Measurements from ENCODE around the gene DTNA. TPM values are rescaled to one million over a fixed set of nuclear protein-coding genes. Genes with fewer than 3 reads are reported as not detected.

DTNA gene
- total RNA-seq, 1 experiment from 2014 or later: 9.6 TPM

- CTCF ChIA-PET: no interaction called here
- BruUV-seq (replicated peaks): no TSS peak
- Histone ChIP-seq H3K4me1 (ENCODE audit: control insufficient read depth in 1 of 2, insufficient read depth in 2 of 2, low read length in 2 of 2) (no peaks in the 10 kb centered on the region), H3K36me3 (ENCODE audit: control insufficient read depth in 1 of 2, insufficient read depth in 2 of 2, low read length in 2 of 2) (no peaks in the 10 kb centered on the region), H3K27me3 (ENCODE audit: insufficient read depth, low read length) (no peaks in the 10 kb centered on the region), H3K9me2 (ENCODE audit: insufficient read depth) (no peaks in the 10 kb centered on the region), H3K9me3 (ENCODE audit: control insufficient read depth in 1 of 2, insufficient read depth in 1 of 2, low read depth in 1 of 2, low read length in 2 of 2) (no peaks in the 10 kb centered on the region), H3K9ac (ENCODE audit: low read length) (no peak overlapping the region), H3K79me2 (ENCODE audit: insufficient read depth, low read length) (no peaks in the 10 kb centered on the region), H3K27ac (ENCODE audit: low read depth, low read length) (no peak overlapping the region), H3K4me3 (replicated peaks in 1 of 2; ENCODE audit: low read depth in 1 of 2, low read length in 2 of 2) (no peak overlapping the region), H4K20me1 (ENCODE audit: insufficient read depth) (no peaks in the 10 kb centered on the region), H3K4me2 (ENCODE audit: low read length) (no peak overlapping the region), H2AFZ (ENCODE audit: low read depth, low read length, poor library complexity, severe bottlenecking) (no peak overlapping the region)
- RAD21 ChIA-PET (ENCODE audit: low non-redundant PET in 1 of 2, low total read pairs in 2 of 2, uncharacterized antibody in 2 of 2, unreplicated experiment in 2 of 2): no interaction called here
- POLR2A ChIA-PET: no interaction called here
- intact Hi-C loops (cut with micrococcal nuclease): no loop called here
- TF ChIP-seq EZH2 (IDR thresholded peaks at IDR 0.05) (no peak), CTCF (IDR thresholded peaks at IDR 0.05 in 2 of 3, conservative IDR thresholded peaks at IDR 0.05 in 1 of 3; ENCODE audit: borderline replicate concordance in 1 of 3, insufficient read depth in 1 of 3, low read depth in 2 of 3, low read length in 2 of 3) (no peak), RAD21 (IDR thresholded peaks at IDR 0.05; ENCODE audit: low read depth) (no peak), EGR1 (IDR thresholded peaks at IDR 0.05; ENCODE audit: low read depth) (no peak), FOSL1 (IDR thresholded peaks at IDR 0.05; ENCODE audit: low read depth) (no peak), SRF (IDR thresholded peaks at IDR 0.05; ENCODE audit: low read depth) (no peak), REST (IDR thresholded peaks at IDR 0.05; ENCODE audit: low read depth) (no peak), SIN3A (IDR thresholded peaks at IDR 0.05; ENCODE audit: low read depth) (no peak)
- TF ChIP-seq, protein P1, sequence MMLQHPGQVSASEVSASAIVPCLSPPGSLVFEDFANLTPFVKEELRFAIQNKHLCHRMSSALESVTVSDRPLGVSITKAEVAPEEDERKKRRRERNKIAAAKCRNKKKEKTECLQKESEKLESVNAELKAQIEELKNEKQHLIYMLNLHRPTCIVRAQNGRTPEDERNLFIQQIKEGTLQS (IDR thresholded peaks at IDR 0.05): no peak
- no peak for ATAC-seq
- DNase-seq (ENCODE audit: low read depth, low spot score): no peak
Measured at GRCh38 chr18:34691614-34692013, 18.5 kb upstream of the DTNA start.

Measured in HCT116 (cell line).